GM19351 (cell line): Measurements from ENCODE around the gene PIGQ.
"Not testable (repeated sequence)": the region's sequence is repeated elsewhere in the genome, so short reads cannot be mapped to it uniquely, and the experiment has no call there.

Experiments used
- ATAC-seq: cut with Tn5 transposase; IDR thresholded peaks from one replicate; pipeline ENCODE4 v1.9.1; 2021; ENCODE audit warnings: mild to moderate bottlenecking, moderate library complexity; ENCODE audit not compliant: unreplicated experiment

Gene PIGQ

DNA sequence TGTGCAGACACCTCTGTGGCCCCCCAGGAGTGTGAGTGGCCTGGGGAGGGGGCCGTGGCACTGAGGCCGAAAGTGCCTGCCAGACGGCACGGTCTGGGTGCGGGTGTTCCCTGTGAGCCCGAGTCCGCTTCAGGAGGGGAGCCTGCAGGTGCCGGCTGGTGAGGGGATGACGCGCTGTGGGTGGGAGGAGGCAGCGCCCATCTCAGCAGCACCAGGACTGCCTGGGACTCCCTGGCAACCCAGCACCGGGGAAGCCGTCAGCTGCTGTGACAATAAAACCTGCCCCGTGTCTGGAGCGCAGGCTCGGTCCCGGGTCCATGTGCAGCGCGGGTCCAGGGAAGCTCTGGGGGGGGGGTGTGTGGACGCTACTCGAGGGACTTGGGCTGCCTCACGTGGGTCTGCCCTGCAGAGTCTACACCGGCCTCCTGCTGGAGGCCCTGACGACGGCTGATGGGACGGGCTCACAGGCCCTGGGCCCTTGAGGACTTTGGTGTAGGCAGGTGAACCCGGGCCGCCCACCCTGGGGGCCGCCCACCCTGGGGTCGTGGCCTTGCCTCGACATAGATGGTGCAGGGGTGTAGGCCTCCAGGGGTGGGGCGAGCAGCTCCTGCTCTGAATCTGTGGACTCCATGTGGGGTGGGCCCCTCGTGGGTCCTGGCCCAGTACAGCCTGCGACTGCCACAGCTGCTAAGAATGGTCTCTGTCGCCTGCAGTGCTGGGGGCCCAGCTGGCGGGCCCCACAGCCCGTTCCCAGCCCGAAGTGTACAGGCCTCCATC lies 14.2 kb downstream of the PIGQ start:
- no peak for ATAC-seq

DNA sequence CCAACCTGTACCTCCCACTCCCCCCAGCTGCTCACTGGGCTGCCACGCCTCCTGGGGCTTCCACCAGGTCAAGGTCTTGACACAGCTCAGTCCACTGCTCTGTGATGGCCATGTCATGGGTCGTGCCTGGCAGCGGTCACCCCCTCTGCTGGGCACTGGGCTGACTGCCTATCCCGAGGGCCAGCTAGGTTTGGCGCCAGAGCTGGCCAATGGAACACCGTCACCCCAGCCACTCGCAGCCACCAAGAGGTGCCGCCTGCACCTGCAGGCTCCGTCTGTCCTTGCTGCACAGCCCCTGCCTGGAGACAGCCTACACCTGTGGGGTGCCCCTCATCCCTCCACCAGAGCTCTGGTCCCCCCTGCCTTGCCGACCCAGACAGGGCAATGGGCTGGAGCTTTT lies 15.6 kb downstream of the PIGQ start:
- ATAC-seq = no peak

- no peak for ATAC-seq
Measured at GRCh38 chr16:586047-586644, 16.4 kb downstream of the PIGQ start.

DNA sequence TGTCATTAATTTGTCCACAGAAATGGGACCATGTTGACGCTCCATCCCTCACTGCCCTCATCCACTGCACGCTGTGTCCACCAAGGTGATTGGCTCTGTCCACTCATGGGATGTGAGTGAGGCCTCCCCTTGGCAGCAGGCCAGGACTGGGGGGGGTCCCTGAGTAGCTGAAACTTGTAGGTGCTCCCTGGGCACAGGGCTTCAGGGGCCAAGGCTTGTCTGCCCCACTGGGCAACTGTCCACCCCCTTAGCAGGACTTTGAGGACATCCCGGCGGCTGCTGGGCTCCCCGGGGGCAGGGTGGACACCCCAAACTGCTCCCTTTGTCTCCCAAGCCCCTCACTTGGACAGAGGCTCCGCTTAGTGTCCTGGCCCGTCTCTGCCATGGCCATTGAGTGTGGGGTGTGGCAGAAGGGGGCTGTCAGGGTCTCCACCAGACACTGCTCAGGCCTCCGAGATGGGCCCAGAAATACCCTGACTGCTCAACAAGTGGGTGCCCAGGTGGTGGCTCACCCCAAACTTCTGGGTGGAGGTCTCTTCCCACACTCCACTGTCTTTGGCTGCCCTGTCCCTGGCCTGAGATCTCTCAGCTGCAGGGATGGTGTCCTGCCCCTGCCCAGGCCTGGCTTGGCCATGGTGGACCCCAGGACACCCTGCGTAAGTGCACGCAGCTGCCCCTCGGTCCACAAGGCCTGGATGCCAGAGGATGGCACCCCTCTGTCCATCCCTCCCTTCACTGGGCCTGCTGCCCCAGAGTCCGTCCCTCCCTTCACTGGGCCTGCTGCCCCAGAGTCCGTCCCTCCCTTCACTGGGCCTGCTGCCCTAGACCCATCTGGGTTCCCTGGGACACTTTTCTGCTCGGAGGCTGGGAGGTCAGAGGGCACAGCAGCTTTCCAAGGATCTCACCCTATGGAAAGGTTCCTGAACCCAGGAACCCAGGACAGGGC lies 17.1 kb downstream of the PIGQ start:
- ATAC-seq = no peak

- peak; percentile 19 for ATAC-seq
Measured at GRCh38 chr16:588639-588888, 18.8 kb downstream of the PIGQ start.

DNA sequence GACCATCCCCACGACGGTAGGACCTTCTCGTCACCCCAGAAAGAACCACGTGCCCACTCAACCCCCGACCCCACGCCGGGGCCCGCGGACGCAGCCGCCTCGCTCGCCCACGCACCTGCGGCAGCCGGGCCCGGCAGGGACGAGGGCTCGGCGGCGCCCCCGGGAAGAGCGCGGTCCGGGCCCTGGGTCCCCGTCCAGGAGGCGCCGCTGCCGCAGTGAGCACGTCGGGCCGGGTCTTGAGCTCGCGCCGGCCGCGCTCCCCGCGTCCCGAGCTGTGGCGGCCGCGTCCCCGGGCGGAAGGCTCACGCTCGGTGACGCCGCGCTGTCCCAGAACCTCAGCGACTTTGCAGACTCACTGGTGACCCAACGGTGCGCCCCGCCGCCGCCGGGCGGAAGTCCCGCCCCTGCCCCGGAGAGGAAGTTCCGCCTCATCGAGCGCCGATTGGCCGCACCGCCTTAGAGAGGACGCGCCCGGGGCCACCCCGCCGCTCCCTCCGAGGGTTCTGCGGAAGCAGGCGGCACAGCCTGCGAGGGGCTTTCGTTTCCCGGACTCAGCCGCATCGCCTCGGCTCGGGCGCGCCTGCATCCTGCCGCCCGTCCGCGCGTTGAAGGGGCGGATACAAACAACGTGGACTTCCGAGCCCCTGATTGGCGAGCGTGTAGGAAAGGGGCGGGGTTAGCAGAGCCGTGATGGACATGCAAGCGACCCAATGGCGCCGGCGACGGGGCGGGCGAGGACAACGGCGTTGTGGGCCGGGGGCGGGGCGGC lies 19.3 kb downstream of the PIGQ start:
- ATAC-seq = peak; percentile 66

- peak; percentile 76 for ATAC-seq
Measured at GRCh38 chr16:589658-590187, 20.0 kb downstream of the PIGQ start, which contains the start of gene RAB40C. RAB40C (plus strand) TSS chr16:590066; CDS start chr16:590292, 226 bp downstream.

DNA sequence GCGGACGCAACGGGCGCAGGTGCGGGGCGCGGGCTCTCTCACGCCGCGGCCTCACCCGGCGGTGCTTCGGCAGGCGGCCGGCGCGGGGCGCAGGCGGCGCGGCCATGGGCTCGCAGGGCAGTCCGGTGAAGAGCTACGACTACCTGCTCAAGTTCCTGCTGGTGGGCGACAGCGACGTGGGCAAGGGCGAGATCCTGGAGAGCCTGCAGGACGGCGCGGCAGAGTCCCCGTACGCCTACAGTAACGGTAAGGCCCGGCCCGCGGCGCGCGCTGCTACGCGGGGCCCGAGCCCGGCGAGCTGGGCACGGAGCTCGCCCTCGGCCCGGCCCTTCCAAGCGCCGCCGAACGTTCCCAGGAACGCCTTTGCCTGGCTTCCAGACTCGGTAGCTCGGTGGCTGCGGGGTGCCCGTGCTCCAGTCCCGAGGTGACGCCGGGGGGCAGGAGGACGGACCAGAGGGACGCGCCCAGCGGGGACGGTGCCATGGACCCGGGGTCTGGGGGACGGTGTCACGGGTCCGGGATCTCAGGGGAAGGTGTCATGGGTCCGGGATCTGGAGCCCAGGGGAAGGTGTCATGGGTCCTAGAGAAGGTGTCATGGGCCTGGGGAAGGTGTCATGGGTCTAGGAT lies 20.5 kb downstream of the PIGQ start:
- no peak for ATAC-seq

GRCh38 chr16:590815-591200 lies 21.0 kb downstream of the PIGQ start:
- ATAC-seq = no peak

DNA sequence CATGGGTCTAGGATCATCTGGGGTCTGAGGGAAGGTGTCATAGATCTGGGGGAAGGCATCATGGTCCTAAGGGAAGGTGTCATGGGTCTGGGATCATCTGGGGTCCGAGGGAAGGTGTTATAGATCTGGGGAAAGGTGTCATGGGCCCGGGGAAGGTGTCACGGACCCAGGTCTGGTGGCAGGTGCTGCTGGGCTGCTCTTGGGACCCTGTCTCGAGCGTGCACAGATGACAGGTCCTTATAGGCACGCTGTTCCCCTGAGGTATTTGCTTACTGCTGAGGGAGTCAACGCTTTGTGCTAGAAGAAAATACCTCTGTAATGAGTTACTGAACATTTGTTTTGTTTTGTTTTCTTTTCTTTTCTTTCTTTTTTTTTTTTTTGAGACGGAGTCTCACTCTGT lies 21.5 kb downstream of the PIGQ start:
- ATAC-seq = no peak

DNA sequence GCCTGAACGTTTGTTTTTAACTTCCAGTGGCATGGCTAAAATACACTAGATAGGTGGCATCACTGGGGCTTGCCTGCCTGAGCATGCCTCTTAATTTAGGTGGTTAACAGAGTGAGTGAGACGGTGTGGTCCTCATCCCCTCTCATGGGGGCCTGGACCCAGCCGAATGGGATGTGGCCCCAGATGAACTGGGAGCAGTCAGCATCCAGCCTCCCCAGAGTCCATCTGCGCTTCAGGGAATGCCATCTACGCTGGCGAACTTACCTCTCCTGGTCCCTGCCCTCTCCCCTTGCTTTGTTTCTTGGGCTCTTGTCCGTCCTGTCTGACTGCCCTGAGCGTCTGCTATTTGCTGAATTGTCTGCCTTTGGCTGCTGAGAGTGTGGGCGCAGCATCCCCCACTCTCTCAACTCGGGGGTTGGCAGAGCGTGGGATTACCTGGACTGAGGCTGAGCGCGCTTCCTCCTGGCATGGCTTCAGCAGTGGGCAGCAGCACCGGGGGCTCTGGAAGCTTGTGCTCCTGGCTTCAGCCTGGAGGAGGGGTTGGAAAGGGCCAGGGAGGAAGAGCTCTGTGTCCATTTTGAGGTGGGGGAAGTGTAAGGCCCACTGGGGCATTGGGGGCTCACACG lies 22.2 kb downstream of the PIGQ start:
- ATAC-seq = no peak

DNA sequence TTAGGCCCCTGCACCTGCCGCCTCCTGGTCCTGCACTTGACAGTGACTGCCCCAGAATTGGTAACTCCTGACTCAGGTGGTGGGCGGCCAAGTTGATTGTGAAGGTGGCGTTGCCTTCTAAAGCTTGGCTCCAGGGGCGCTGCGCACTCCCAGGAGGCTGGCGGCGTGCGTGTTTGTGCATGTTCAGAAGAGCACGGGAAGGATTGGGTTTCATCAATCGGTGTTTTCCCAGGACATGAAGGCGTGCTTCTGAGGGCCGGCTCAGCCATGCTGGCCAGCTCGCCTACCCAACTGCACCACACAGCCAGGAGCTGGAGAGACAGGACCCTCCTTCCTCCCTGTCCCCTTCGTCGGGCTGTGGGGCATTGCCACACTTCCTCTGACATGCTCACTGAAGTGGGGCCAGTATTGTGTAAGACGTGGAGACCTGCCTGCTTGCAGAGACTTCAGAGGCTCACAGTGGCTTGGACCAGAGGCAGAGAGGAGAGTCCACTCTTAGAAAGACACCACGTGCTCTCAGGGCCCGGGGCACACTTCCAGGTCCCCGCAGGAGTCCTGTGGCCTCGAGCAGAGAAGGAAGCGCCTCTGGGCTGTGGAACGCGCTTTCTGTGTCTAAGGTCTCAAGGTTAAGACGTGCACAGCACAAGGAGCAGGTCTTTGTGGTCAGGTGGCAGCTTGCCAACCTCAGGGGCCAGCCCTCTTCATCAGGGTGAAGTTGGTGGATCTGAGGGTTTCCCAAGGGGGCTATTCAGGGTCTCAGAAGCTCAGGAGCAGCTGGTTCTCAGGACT lies 22.9 kb downstream of the PIGQ start:
- ATAC-seq = no peak

GRCh38 chr16:593406-593805 lies 23.6 kb downstream of the PIGQ start:
- no peak for ATAC-seq

GRCh38 chr16:593807-594206 lies 24.0 kb downstream of the PIGQ start:
- ATAC-seq = no peak

- no peak for ATAC-seq
Measured at GRCh38 chr16:595094-595528, 25.3 kb downstream of the PIGQ start.

DNA sequence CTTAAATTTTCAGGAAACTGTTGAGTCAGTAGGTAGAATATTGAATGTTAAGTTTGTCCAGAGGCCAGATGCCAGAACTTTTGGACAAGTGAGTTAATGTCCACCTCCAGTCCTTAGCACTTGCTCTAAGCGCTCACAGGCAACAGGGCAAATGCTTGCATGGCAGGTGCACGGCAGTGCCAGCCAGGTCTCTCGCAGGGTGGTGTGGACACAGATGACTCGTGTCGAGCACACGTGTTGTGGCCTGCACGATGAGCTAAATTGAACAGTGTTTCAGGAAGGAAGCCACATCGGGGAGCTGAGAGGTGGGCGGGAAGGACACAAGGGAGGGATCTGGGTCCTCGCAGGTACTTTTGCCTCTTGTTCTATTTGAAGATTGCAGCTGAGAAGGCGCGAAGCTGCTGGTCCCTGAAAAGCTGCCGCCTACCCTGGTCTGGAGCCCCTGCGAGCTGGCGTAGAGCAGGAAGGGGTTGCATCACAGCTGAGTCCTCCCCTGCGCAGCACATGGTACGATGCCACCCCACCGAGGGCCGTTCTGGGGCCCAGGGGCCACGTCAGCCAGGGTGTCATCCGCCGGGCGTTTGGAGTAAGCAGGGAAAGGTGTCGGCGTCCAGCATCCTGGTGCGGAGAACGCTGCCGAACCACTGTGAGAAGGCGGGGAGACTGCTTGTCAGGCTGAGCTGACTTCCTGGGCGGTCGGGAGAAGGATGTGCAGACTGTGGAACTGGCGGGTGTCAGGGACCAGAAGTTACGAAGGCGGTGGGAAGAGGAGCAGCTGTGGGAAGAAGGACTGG lies 26.4 kb downstream of the PIGQ start:
- no peak for ATAC-seq

DNA sequence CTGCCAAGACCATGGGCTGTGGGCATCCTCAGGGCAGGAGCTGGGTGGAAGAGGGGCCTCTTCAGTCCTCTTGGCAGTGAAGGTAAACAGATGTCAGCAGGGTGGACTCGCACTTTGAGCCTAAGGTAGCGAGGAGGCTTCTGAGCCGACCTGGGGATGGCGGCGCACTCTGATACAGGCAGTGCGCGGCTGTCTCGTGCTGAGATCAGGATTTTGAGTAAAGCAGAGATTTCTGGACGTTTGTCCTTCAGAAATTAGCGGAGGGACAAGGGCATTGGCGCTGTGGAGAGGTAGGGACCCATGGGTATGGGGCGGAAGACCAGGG lies 26.9 kb downstream of the PIGQ start:
- no peak for ATAC-seq

- not testable (repeated sequence) for ATAC-seq
Measured at GRCh38 chr16:597655-598054, 27.9 kb downstream of the PIGQ start.
